ENCODE results near the gene GPR162. TPM values are rescaled to one million over a fixed set of nuclear protein-coding genes. Genes with fewer than 3 reads are reported as not detected.

Gene GPR162
- polyA plus RNA-seq, 3 donors from 2014 or later: not detected

DNA sequence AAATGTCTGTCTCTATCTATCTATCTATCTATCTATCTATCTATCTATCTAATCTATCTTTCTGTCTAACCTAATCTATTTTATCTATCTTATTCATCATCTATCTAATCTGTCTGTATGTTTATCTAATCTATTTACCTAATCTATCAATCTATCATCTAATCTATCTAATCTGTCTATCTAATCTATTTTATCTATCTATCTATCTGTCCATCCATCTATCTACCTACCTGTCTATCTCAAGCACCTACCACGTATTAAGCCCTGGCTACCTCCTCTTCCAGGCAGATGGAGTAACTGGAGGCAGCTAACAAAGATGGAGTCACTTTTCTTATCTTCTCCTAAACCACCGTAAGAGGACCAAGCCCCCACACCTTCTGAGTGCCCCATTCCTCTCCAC, 26.5 kb upstream of the GPR162 start:
- Mint-ChIP-seq H3K27ac (no peak overlapping the region), H3K9me3 (peaks cover 0 to 5% (median 0%) of the 10 kb centered on the region in 6 donors), H3K36me3 (no peaks in the 10 kb centered on the region), H3K27me3 (ENCODE audit: low read depth in 3 of 3) (peaks cover 10 to 19% (median 16%) of the 10 kb centered on the region in 3 donors), H3K4me3 (no peak overlapping the region), H3K4me1 (peaks cover 6 to 10% of the 10 kb centered on the region in 2 donors)
- no peak for DNase-seq

DNA sequence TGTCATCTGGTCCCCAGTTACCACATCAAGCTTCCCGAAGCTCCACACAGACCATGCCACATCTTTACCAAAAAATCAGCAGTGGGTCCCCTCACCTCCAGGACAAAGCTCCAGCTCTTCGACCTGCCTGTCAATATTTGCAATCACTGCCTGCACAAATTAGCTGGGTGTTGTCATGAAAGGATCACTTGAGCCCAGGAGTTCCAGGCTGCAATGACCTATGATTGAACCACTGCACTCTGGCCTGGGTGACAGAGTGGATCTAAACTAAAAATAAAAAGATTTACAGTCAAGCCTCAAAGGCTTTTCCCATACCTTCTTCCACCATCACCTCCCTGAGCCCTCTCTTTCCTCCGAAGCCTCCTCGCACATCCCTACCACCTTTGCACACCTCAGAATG, 25.0 kb upstream of the GPR162 start:
- Mint-ChIP-seq H3K4me3 (no peak overlapping the region), H3K4me1 (peaks cover 6 to 10% of the 10 kb centered on the region in 2 donors), H3K36me3 (no peaks in the 10 kb centered on the region), H3K27me3 (ENCODE audit: low read depth in 3 of 3) (peaks cover 6 to 19% (median 14%) of the 10 kb centered on the region in 3 donors), H3K27ac (no peak overlapping the region), H3K9me3 (peaks cover 0 to 5% (median 0%) of the 10 kb centered on the region in 6 donors)
- no peak for DNase-seq

DNA sequence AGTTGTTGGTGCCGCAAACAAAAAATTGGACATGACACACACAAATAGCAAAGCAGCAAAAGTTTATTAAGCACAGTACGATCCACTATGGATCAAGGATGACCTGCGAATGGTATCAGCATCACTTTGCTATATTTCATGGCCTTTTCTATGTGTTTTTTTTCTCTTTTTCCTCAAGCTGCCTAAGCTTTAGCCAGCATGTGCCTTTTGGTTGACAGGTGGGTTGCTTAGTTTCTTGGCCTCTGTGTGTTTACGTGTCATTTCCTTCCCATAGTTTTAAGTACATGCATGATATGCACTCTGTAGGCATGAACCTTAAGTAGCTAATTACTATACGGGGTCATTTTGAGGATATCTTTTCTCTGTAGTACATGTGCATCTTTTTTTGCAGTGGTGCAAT, 22.5 kb upstream of the GPR162 start:
- Mint-ChIP-seq H3K27ac (no peak overlapping the region), H3K9me3 (peaks cover 0 to 3% (median 0%) of the 10 kb centered on the region in 6 donors), H3K4me1 (no peaks in the 10 kb centered on the region), H3K36me3 (peaks cover 0 to 2% (median 0%) of the 10 kb centered on the region in 3 donors), H3K27me3 (ENCODE audit: low read depth in 3 of 3) (peaks cover 9 to 14% (median 11%) of the 10 kb centered on the region in 3 donors), H3K4me3 (no peak overlapping the region)
- no peak for DNase-seq

DNA sequence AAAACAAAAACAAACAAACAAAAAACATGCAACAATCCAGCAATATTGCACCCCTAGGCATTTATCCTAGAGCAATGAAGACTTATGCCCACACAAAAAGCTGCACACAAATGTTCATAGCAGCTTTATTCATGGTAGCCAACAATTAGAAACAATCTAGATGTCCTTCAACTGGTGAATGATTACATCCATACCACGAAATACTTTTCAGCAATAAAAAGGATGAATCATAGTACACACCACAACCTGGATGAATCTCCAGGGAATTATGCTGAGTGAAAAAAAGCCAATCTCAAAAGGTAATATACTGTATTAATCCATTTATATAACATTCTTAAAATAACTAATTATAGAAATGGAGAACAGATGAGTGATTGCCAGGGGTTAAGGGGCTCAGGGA, 14.5 kb upstream of the GPR162 start:
- no peak for DNase-seq
- no peak overlapping the region for H3K27ac Mint-ChIP-seq
- peaks cover 0 to 8% (median 0%) of the 10 kb centered on the region in 3 donors for H3K36me3 Mint-ChIP-seq
- peaks cover 3 to 8% (median 6%) of the 10 kb centered on the region in 3 donors for H3K27me3 Mint-ChIP-seq (ENCODE audit: low read depth in 3 of 3)
- H3K4me3 Mint-ChIP-seq: no peak overlapping the region
- H3K9me3 Mint-ChIP-seq: no peaks in the 10 kb centered on the region
- H3K4me1 Mint-ChIP-seq: no peaks in the 10 kb centered on the region

DNA sequence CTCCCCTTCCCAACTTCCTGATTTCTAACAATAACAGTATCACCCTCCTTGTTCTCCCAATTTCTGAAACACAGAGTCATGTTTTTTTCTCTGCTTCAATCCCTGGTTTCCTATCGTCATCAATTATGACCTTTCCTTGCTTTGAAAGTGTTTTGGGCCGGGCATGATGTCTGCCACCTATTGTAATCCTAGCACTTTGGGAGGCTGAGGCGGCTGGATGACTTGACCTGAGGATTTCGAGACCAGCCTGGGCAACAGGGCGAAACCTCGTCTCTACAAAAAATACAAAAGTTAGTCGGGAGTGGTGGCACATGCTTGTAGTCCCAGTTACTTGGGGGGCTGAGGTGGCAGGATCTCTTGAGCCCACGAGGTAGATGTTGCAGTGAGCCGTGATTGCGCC, 12.6 kb upstream of the GPR162 start:
- Mint-ChIP-seq H3K4me1 (no peaks in the 10 kb centered on the region), H3K27ac (no peak overlapping the region), H3K4me3 (no peak overlapping the region), H3K9me3 (no peaks in the 10 kb centered on the region), H3K36me3 (peaks cover 0 to 7% (median 0%) of the 10 kb centered on the region in 3 donors), H3K27me3 (ENCODE audit: low read depth in 3 of 3) (peaks cover 3 to 10% (median 5%) of the 10 kb centered on the region in 3 donors)
- no peak for DNase-seq

DNA sequence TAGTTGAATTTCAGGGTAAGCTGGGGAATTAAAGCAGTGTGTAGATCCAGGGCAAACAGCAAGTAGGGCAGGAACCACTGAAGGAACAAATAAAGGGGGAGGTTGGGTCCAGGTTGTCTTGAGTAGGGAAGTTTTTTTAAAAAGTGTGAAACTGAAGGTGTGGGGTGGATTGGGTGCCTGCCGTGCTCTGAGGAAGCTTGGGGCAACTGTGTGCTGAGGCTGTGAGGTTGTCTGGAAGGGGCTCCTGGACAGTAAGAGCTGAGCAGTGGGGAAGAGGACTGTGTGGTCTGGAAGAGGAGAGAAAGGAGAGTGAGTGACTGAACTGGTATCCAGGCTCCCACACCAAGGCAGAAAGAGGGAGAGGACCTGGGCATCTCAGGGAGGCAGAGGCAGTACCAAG, 10.9 kb upstream of the GPR162 start:
- Mint-ChIP-seq H3K4me1 (no peaks in the 10 kb centered on the region), H3K4me3 (no peak overlapping the region), H3K27me3 (ENCODE audit: low read depth in 3 of 3) (peaks cover 5 to 10% (median 5%) of the 10 kb centered on the region in 3 donors), H3K27ac (no peak overlapping the region), H3K36me3 (peaks cover 0 to 5% (median 0%) of the 10 kb centered on the region in 3 donors), H3K9me3 (no peaks in the 10 kb centered on the region)
- DNase-seq: no peak

DNA sequence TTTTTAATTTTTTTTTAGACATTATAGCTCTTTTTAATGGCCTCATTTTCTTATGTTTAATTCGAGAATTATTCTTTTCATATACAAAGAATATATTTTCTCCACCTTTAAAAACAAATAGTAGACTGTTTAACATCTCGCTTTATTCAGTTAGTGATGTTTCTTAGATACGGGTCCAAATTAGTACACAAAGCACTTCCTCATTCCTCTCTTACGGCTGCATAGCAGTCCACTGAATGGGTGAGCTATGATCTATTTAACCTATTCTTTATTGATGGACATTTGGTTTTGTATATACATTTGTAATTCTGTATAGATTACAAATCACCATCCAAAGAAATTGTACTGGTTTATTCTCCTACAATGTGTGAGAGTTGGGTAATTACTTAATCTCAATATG, 8.3 kb upstream of the GPR162 start:
- no peak overlapping the region for H3K27ac Mint-ChIP-seq
- H3K27me3 Mint-ChIP-seq (ENCODE audit: low read depth in 3 of 3): peaks cover 3 to 6% (median 5%) of the 10 kb centered on the region in 3 donors
- H3K4me3 Mint-ChIP-seq: no peak overlapping the region
- no peaks in the 10 kb centered on the region for H3K4me1 Mint-ChIP-seq
- H3K9me3 Mint-ChIP-seq: no peaks in the 10 kb centered on the region
- no peak for DNase-seq
- peaks cover 0 to 5% (median 0%) of the 10 kb centered on the region in 3 donors for H3K36me3 Mint-ChIP-seq

DNA sequence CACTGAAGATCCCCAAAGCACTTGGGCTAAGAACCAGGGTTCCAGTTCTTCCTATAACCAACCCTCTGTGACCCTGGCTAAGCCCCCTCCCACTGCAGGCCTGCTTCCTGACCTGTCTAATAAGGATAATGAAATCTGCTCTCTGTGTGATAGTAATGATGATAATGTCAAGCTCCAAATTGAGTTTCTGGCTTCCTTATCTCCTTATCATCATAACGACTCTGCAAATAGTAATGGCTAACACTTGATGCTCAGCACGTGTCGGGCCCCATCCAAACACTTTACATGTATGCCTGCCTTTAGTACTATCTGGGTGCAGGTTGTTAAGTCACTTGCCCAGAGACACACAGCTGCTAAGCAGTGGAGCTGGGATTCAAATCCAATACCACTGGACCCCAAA, 5.0 kb upstream of the GPR162 start:
- no peak for DNase-seq
- Mint-ChIP-seq H3K4me1 (peaks cover 0 to 5% of the 10 kb centered on the region in 2 donors), H3K27ac (no peak overlapping the region), H3K36me3 (no peaks in the 10 kb centered on the region), H3K9me3 (no peaks in the 10 kb centered on the region), H3K27me3 (ENCODE audit: low read depth in 3 of 3) (peaks cover 6 to 9% (median 8%) of the 10 kb centered on the region in 3 donors), H3K4me3 (no peak overlapping the region)

DNA sequence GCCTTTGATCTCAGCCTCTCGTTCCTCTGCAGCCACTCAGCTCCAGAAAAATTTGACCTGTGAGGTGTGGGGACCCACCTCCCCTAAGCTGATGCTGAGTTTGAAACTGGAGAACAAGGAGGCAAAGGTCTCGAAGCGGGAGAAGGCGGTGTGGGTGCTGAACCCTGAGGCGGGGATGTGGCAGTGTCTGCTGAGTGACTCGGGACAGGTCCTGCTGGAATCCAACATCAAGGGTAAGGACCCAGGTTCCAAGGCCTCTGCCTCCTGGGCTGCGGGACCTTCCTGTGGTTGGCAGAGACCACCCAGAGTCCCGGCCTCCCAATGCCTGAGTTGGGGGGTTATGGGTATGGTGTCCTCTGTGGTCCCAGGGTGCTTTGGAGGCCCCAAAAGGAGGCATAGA, 4.5 kb upstream of the GPR162 start:
- no peaks in the 10 kb centered on the region for H3K36me3 Mint-ChIP-seq
- H3K9me3 Mint-ChIP-seq: no peaks in the 10 kb centered on the region
- H3K27ac Mint-ChIP-seq: no peak overlapping the region
- peaks cover 0 to 5% of the 10 kb centered on the region in 2 donors for H3K4me1 Mint-ChIP-seq
- H3K4me3 Mint-ChIP-seq: no peak overlapping the region
- no peak for DNase-seq
- H3K27me3 Mint-ChIP-seq (ENCODE audit: low read depth in 3 of 3): peaks cover 6 to 9% (median 8%) of the 10 kb centered on the region in 3 donors

DNA sequence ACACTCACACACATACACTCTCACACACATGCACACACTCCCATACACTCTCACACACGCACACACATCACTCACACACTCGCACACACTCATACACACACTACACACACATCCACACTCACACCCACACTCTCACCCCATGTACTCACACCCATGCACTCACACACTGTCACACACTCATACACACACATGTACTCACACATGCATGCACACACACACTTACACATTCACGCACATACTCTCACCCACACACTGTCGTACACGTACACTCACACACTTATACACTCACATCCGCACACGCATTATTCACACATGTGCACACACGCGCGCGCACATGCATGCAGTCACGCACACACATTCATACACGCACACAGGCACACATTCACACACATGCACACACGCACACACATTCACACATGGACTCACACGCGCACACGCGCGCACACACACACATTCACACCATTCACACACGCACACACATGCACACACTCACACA, 3.9 kb upstream of the GPR162 start:
- H3K27ac Mint-ChIP-seq: peak overlapping the region in 2 of 6 donors; percentile 17 to 25
- H3K9me3 Mint-ChIP-seq: no peaks in the 10 kb centered on the region
- no peaks in the 10 kb centered on the region for H3K36me3 Mint-ChIP-seq
- H3K4me3 Mint-ChIP-seq: no peak overlapping the region
- H3K27me3 Mint-ChIP-seq (ENCODE audit: low read depth in 3 of 3): peaks cover 8 to 11% (median 11%) of the 10 kb centered on the region in 3 donors
- peaks cover 0 to 5% of the 10 kb centered on the region in 2 donors for H3K4me1 Mint-ChIP-seq
- no peak for DNase-seq

DNA sequence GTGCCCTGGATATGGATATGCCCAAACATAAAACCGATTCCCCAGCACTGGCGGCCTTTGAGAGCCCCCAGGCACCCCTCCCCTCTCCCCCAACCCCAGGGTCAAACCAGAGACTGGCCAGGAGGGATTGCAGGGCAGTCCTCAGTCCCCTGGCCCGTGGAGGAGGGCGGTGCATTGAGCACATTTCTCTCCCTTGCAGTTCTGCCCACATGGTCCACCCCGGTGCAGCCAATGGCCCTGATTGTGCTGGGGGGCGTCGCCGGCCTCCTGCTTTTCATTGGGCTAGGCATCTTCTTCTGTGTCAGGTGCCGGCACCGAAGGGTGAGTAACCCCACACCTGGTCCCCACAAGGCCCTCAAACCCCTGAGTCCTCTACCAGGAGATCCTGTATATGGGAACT, 3.4 kb upstream of the GPR162 start:
- H3K9me3 Mint-ChIP-seq: no peaks in the 10 kb centered on the region
- DNase-seq: no peak
- H3K36me3 Mint-ChIP-seq: no peaks in the 10 kb centered on the region
- H3K4me1 Mint-ChIP-seq: peaks cover 0 to 5% of the 10 kb centered on the region in 2 donors
- H3K27ac Mint-ChIP-seq: peak overlapping the region in 1 of 6 donors; percentile 25
- H3K4me3 Mint-ChIP-seq: no peak overlapping the region
- H3K27me3 Mint-ChIP-seq (ENCODE audit: low read depth in 3 of 3): peaks cover 11 to 15% (median 11%) of the 10 kb centered on the region in 3 donors

DNA sequence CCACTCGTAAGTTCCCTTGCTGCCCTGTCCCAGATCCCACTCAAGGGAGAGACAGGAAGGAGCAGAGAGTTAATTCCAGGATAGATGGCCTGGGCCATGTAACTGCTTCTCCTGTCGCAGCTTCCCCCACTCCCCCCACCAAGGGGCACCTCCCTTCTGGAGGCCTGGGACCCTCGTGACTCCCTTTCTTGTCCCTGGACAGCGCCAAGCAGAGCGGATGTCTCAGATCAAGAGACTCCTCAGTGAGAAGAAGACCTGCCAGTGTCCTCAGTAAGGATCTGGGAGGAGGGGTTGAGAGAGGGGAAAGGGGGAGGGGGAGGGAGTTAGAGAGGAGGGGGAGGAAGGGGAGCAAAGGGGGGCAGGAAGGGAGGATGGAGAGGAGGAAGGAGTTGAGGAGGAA, 3.0 kb upstream of the GPR162 start:
- H3K27me3 Mint-ChIP-seq (ENCODE audit: low read depth in 3 of 3): peaks cover 8 to 18% (median 13%) of the 10 kb centered on the region in 3 donors
- H3K27ac Mint-ChIP-seq: no peak overlapping the region
- DNase-seq: no peak
- no peak overlapping the region for H3K4me3 Mint-ChIP-seq
- H3K36me3 Mint-ChIP-seq: no peaks in the 10 kb centered on the region
- no peaks in the 10 kb centered on the region for H3K9me3 Mint-ChIP-seq
- peaks cover 0 to 5% of the 10 kb centered on the region in 2 donors for H3K4me1 Mint-ChIP-seq

DNA sequence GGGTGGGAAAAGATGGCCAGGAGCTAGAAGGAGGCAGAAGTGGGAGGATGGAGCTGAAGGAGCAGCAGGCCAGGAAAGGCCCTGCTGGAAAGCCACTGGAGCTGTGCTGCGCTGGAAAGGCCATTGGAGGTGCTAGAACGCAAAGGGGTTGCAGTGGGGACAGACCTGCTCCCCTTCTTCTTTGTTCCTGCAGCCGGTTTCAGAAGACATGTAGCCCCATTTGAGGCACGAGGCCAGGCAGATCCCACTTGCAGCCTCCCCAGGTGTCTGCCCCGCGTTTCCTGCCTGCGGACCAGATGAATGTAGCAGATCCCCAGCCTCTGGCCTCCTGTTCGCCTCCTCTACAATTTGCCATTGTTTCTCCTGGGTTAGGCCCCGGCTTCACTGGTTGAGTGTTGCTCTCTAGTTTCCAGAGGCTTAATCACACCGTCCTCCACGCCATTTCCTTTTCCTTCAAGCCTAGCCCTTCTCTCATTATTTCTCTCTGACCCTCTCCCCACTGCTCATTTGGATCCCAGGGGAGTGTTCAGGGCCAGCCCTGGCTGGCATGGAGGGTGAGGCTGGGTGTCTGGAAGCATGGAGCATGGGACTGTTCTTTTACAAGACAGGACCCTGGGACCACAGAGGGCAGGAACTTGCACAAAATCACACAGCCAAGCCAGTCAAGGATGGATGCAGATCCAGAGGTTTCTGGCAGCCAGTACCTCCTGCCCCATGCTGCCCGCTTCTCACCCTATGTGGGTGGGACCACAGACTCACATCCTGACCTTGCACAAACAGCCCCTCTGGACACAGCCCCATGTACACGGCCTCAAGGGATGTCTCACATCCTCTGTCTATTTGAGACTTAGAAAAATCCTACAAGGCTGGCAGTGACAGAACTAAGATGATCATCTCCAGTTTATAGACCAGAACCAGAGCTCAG, 2.3 kb upstream of the GPR162 start:
- no peak overlapping the region for H3K27ac Mint-ChIP-seq
- no peak overlapping the region for H3K4me3 Mint-ChIP-seq
- no peaks in the 10 kb centered on the region for H3K9me3 Mint-ChIP-seq
- no peaks in the 10 kb centered on the region for H3K36me3 Mint-ChIP-seq
- H3K4me1 Mint-ChIP-seq: peaks cover 0 to 5% of the 10 kb centered on the region in 2 donors
- peaks cover 10 to 21% (median 15%) of the 10 kb centered on the region in 3 donors for H3K27me3 Mint-ChIP-seq (ENCODE audit: low read depth in 3 of 3)
- no peak for DNase-seq

DNA sequence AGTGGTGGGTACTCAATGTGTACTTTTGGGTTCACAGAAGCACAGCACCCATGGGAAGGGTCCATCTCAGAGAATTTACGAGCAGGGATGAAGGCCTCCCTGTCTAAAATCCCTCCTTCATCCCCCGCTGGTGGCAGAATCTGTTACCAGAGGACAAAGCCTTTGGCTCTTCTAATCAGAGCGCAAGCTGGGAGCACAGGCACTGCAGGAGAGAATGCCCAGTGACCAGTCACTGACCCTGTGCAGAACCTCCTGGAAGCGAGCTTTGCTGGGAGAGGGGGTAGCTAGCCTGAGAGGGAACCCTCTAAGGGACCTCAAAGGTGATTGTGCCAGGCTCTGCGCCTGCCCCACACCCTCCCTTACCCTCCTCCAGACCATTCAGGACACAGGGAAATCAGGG, 1.5 kb upstream of the GPR162 start:
- Mint-ChIP-seq H3K27me3 (ENCODE audit: low read depth in 3 of 3) (peaks cover 13 to 22% (median 18%) of the 10 kb centered on the region in 3 donors), H3K4me1 (peaks cover 0 to 5% of the 10 kb centered on the region in 2 donors), H3K9me3 (no peaks in the 10 kb centered on the region), H3K36me3 (no peaks in the 10 kb centered on the region), H3K4me3 (no peak overlapping the region), H3K27ac (no peak overlapping the region)
- no peak for DNase-seq

Data from immature natural killer cell (primary cell).